GM12892 (cell line): ENCODE measurements around the gene DCLRE1B.

ENCODE experiments used
- DNase-seq: peaks from one replicate; pipeline ENCODE4 v3.0.0; 2011; ENCODE audit not compliant: insufficient read length
- FAIRE-seq: peaks from 2 replicates; lab custom pipeline; 2011; peaks lifted over from hg19 to GRCh38; lab: Jason Lieb, UNC
- POLR2A ChIP-seq: IDR thresholded peaks from 2 replicates; pipeline ENCODE4 v1.6.1; 2011; ENCODE audit warnings: low read depth, low read length, control low read depth
- POLR2AphosphoS5 ChIP-seq: IDR thresholded peaks from 2 replicates; pipeline ENCODE4 v1.6.1; 2011; ENCODE audit warnings: low read depth, low read length, control low read depth
- TAF1 ChIP-seq: IDR thresholded peaks from 2 replicates; pipeline ENCODE4 v1.6.1; 2011; ENCODE audit warnings: low read depth, mild to moderate bottlenecking, control low read depth, low read length, borderline replicate concordance

DCLRE1B gene

DNA sequence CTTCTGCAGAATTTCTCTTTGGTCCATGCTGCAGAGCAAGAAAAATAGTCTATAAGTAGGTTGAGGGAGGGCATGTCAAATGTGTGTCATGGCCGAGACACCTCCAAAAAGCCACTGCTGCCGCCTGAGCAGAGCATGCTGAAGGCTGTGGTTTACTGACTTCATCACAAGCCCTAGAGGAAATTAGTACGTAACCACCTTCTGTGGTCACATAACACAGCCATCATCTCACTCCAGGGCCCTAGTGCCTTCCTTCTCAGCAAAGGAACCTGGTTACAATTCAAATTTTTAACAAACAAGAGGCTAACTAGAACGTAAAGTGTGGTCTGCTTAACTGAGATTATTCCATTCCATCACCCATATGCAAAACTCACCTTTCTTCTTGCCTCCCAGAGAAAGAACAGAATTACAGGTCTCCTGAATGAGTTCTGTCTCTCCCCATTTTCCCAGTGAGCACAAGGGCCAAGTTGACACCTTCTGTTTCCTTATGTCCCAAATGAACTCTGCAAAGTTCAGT is 33.5 kb upstream of the DCLRE1B start, which contains the start of gene PTPN22:
PTPN22 (minus strand) TSS at position 116 of the 517 bp plus-strand sequence.
- TF ChIP-seq POLR2A, result peak; percentile 91
- TF ChIP-seq TAF1, result peak; percentile 88
- TF ChIP-seq POLR2AphosphoS5, result peak; percentile 90
- DNase-seq (no peak), FAIRE-seq (peak; percentile 84)

DNA sequence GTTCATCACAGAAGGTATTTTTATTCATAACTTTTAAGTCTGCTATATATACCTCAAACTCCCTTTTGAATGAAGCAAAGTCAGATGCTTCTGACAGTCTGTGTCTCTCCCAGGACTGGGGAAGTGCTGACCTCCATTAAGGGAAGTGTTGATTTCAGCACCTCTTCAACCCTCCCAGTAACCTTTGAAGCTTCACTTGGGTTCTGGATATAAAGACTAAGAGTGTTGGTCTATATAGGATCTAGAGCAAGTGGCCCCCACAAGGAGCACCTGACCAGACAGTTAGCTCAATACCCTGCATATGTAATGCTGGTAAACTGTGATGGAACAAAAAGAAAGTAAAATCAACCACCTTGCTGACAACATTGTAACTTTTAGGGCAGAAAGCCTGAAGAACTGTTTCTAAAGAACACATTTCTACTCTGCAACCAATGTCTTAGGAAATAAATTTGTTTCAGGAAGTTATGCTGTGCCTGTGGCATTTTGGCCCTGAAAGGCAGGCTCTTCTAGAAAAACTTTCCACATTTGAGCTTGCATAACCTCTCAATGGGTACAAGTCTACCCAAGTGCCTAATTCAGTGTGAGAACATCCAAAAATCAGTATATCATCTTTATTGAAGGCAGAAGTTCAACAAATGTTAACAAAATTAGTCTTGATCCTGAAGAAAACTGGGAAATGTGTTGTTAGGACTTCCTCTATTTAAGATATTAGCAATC is 32.7 kb upstream of the DCLRE1B start:
- DNase-seq (no peak), FAIRE-seq (no peak)
- TF ChIP-seq POLR2A (no peak), POLR2AphosphoS5 (no peak)

DNA sequence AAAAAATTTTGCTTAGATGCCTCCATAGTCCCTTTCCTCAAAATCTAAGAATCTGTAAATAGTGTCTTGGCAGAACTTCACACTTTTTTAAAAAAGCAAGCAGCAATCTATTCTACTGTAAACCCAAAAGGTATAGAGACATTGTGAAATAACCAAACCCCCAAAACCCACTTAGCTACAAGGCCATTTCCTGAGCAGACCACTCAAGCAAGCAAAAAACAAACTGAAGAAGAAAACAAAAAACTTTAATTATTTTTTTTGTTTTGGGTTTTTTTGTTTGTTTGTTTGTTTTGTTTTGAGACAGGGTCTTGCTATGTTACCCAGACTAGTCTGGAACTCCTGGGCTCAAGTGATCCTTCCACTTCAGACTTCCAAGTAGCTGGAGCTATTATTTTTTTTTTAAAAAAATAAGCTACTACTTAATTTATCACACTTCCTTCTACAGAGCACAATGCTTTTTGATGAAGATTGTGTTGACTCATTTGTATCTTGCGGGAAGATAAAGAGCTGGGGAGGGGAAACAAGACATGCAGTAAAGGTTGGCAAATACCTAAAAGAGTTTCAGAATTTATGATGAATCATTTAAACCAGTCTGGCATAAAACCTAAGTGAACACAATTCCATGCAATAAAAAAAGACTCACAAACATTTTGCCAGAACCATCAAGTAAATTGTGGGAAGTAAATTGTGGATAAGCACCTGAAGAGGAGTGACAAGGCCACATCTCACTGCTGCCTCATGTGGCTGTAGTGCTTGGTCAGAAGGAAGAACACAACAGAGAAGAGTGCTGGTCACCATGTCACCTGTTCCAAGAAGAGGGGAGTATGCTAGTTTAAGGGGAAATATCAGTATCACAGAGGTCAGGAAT is 30.9 kb upstream of the DCLRE1B start:
- TF ChIP-seq POLR2AphosphoS5 (no peak), POLR2A (no peak), TAF1 (no peak)
- no peak for DNase-seq
- peak; percentile 91 for FAIRE-seq

DNA sequence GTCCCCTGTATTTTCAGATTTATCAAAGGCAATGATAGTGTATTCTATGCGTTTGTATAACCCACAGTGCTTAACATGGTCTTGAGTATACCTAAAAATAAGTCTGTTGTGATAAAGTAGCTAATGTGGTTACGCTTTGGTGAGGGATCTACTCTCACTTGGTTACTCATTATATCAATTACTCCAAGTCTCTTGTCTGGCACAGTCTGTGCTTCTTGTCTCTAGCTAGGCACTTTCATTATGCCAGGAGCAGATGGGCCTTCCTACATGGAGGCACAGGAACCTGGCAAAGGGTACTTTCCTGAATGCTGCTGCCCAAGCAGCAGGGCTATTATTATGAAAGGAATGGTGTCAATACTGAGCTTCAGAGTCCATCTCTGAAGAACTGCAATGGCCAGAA is 29.4 kb upstream of the DCLRE1B start:
- FAIRE-seq, result no peak
- no peak for TF ChIP-seq TAF1
- no peak for DNase-seq

DNA sequence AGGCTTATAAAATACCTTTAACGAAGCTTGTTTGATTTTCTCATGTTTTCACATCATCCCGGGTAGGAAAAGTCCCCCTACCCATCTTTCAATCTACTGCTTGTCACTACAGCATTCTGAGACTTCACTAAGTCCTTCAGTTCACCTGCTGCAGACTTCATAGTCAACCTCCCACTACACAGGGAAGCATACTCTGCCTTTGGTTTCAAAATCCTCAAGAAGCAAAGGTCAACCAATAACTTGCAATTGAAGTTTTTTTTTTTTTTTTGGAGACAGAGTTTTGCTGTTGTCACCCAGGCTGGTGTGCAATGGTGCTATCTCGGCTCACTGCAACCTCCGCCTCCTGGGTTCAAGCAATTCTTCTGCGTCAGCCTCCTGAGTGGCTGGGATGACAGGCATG is 28.9 kb upstream of the DCLRE1B start:
- no peak for DNase-seq
- TF ChIP-seq POLR2AphosphoS5, result no peak
- TF ChIP-seq POLR2A, result no peak
- TF ChIP-seq TAF1, result no peak
- FAIRE-seq, result no peak

DNA sequence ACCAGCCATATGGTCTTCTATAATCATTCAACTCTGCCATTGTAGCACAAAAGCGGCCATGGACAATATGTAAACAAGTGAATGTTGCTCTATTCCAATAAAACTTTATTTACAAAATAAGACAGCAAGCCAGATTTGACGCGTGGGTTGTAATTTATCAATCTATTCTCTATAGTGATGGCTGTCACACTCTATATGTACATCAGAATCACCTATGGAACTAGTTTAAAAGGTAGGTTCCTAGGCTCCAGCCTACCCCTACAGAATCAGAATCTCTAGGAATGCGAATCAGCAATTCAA is 25.4 kb upstream of the DCLRE1B start:
- TF ChIP-seq POLR2AphosphoS5, result no peak
- no peak for TF ChIP-seq POLR2A
- no peak for TF ChIP-seq TAF1
- DNase-seq (no peak), FAIRE-seq (no peak)

DNA sequence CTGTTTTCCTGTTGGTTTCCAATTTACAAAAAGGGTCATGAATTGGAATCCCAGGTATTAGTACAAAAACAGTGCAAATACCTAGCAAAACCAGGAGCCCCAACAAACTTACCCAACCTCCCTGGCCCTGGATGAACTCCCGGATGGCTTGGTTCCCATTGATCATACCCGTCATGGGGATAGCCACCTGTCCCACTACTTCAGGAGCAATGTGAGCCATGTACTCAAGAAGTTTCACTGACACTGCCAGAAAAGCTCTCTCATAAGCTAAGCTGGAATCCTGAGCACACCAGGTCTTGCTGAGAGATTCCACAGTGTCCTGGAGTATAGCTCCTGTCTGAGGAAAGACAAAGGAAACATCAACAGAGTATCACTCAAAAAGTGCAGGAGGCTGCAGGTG is 23.5 kb upstream of the DCLRE1B start:
- DNase-seq, result no peak
- no peak for FAIRE-seq
- no peak for TF ChIP-seq POLR2AphosphoS5
- no peak for TF ChIP-seq POLR2A

DNA sequence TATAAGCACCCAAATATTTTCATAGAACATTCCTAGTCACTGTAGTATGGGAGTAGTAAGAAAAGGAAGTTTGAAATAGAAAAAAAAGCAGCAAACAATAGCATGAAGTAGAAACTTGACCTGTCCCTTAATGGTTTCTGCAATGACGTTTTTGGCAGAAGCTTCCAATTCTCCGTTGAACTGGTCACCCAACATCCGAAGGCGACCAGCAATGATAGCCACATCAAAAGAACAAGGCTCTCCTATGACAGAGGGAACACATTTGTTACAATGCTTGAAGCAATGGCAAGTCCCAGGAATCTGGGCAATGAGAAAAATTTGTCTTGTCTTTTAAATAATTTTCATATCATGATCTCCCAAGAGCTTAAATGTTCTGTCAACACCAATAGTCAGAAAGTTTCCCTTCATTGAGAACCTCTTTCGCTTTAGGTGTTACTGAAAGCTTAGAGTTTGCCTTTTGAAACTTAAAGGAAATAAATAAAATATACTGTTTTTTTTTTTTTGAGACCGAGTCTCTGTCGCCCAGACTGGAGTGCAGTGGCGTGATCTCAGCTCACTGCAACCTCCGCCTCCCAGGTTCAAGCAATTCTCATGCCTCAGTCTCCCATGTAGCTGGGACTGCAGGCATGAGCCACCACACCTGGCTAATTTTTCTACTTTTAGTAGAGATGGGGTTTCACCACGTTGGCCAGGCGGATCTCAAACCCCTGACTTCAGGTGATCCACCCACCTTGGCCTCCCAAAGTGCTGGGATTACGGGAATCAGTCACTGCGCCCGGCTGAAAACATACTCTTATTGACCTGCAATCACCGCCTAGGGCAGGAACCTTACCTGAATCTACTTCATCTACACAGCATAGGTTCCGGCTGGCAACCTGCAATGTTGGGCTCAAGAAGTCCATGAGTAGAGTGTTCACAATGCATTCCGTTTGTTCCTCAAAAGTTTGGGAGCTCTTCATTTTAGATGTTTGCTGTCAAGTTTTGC is 18.4 kb upstream of the DCLRE1B start:
- no peak for FAIRE-seq
- TF ChIP-seq POLR2AphosphoS5 (no peak), TAF1 (no peak), POLR2A (no peak)
- no peak for DNase-seq

DNA sequence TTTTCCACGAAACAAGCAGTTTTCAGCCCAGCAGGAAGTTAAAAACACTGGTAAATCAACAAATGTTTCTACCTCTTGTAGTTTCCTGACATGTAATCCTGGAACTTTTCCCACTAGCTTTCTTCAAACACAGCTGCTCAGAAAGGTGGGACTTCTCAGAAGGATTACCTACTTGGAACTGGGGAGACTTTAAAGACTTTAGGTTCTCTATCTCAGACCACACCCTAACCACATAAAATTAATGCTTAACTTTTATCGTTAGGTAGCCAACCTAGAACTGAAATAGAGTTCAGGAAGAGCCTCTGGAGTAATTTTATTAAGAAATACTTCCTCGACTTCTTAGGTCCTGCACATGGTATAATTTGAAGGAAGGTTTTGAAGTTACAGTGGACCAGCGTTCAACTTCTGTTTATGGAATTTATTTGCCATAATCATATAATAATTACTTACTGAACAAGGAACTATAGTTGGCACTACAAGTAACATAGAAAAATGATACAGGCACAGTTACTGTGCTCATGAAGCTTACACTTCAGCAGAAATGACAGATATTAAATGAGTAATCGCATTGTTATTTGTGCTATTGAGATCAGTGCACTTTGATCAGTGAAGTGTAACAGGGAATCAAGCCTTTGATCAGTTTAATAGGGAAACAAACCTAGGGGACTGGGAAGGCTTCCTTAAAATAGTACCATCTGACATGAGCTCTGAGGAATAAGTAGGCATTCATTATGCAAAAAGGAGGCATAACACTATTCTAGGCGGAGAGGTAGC is 17.5 kb upstream of the DCLRE1B start, which contains the start of gene BCL2L15:
BCL2L15 (minus strand) TSS at position 180 of the 774 bp plus-strand sequence. CDS start 206 bp downstream, outside the sequence.
- TF ChIP-seq TAF1 (no peak), POLR2A (no peak), POLR2AphosphoS5 (no peak)
- DNase-seq (no peak), FAIRE-seq (no peak)

DNA sequence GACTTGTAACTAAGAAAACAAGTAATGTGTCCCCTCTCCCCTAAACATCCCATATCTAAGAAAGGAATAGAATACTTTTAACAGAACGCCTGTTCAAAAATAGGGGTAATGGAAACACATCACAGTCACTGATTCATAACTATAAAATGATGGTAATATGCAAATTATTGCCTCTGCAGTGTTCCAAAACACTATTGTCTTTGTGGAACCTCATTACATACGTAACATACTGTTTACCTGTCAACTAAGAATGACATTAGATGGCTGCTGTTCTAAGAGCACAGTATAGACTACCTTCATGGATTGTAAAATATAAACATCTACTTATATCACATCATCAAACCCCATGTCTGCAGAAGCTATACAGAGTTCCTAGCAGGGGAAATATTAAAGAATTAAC is 14.3 kb upstream of the DCLRE1B start:
- no peak for FAIRE-seq
- no peak for DNase-seq
- TF ChIP-seq POLR2A, result no peak
- no peak for TF ChIP-seq POLR2AphosphoS5
- no peak for TF ChIP-seq TAF1
